ENCODE data around the gene CADM1. TPM values are rescaled to one million over a fixed set of nuclear protein-coding genes. Genes with fewer than 3 reads are reported as not detected.

The CADM1 gene
- total RNA-seq, 1 experiment from 2014 or later: 0.79 TPM

GRCh38 chr11:115342142-115342541 is 162.1 kb downstream of the CADM1 start (continued):
- no peak for TF ChIP-seq TCF7L2 (IDR thresholded peaks at IDR 0.05; ENCODE audit: borderline replicate concordance, extremely low read depth, insufficient read depth, insufficient read length)

- no peaks in the 10 kb centered on the region for H4K20me1 ChIP-seq (ENCODE audit: insufficient read depth)
- intact Hi-C loops (cut with micrococcal nuclease): no loop called here
- CTCF ChIA-PET: no interaction called here
- ATAC-seq (no peak), DNase-seq (ENCODE audit: low read depth, low spot score) (no peak)
- H3K4me3 ChIP-seq (replicated peaks in 1 of 2; ENCODE audit: low read depth in 1 of 2, low read length in 2 of 2): no peak overlapping the region
- H3K79me2 ChIP-seq (ENCODE audit: insufficient read depth, low read length): no peaks in the 10 kb centered on the region
- no peak overlapping the region for H3K9ac ChIP-seq (ENCODE audit: low read length)
- RAD21 ChIA-PET (ENCODE audit: low non-redundant PET in 1 of 2, low total read pairs in 2 of 2, uncharacterized antibody in 2 of 2, unreplicated experiment in 2 of 2): no interaction called here
- no TSS peak for BruUV-seq (replicated peaks)
- no peaks in the 10 kb centered on the region for H3K36me3 ChIP-seq (ENCODE audit: control insufficient read depth in 1 of 2, insufficient read depth in 2 of 2, low read length in 2 of 2)
- H3K27ac ChIP-seq (ENCODE audit: low read depth, low read length): no peak overlapping the region
- no peaks in the 10 kb centered on the region for H3K4me1 ChIP-seq (ENCODE audit: control insufficient read depth in 1 of 2, insufficient read depth in 2 of 2, low read length in 2 of 2)
- POLR2A ChIA-PET: no interaction called here
- H3K4me2 ChIP-seq (ENCODE audit: low read length): no peak overlapping the region
- H2AFZ ChIP-seq (ENCODE audit: low read depth, low read length, poor library complexity, severe bottlenecking): no peak overlapping the region
- TF ChIP-seq POLR2AphosphoS5 (IDR thresholded peaks at IDR 0.05; ENCODE audit: low read depth, low read length) (no peak), CBX3 (IDR thresholded peaks at IDR 0.05; ENCODE audit: low read depth) (no peak), ELF1 (IDR thresholded peaks at IDR 0.05; ENCODE audit: borderline replicate concordance, low read depth) (no peak), MAX (IDR thresholded peaks at IDR 0.05) (no peak), CEBPB (IDR thresholded peaks at IDR 0.05; ENCODE audit: low read depth) (no peak), EZH2 (IDR thresholded peaks at IDR 0.05) (no peak)
- H3K27me3 ChIP-seq (ENCODE audit: insufficient read depth, low read length): no peaks in the 10 kb centered on the region
- no peaks in the 10 kb centered on the region for H3K9me2 ChIP-seq (ENCODE audit: insufficient read depth)
- H3K9me3 ChIP-seq (ENCODE audit: control insufficient read depth in 1 of 2, insufficient read depth in 1 of 2, low read depth in 1 of 2, low read length in 2 of 2): peaks cover 4 to 7% of the 10 kb centered on the region in 2 experiments; a peak in 2 of 4 replicates
Measured at GRCh38 chr11:115340874-115341273, 163.3 kb downstream of the CADM1 start.

GRCh38 chr11:115338476-115338875 is 165.7 kb downstream of the CADM1 start:
- ChIA-PET POLR2A (no interaction called here), CTCF (no interaction called here), RAD21 (ENCODE audit: low non-redundant PET in 1 of 2, low total read pairs in 2 of 2, uncharacterized antibody in 2 of 2, unreplicated experiment in 2 of 2) (no interaction called here)
- Histone ChIP-seq H4K20me1 (ENCODE audit: insufficient read depth) (no peaks in the 10 kb centered on the region), H3K9ac (ENCODE audit: low read length) (no peak overlapping the region), H3K36me3 (ENCODE audit: control insufficient read depth in 1 of 2, insufficient read depth in 2 of 2, low read length in 2 of 2) (no peaks in the 10 kb centered on the region), H3K4me1 (ENCODE audit: control insufficient read depth in 1 of 2, insufficient read depth in 2 of 2, low read length in 2 of 2) (no peaks in the 10 kb centered on the region), H2AFZ (ENCODE audit: low read depth, low read length, poor library complexity, severe bottlenecking) (no peak overlapping the region), H3K79me2 (ENCODE audit: insufficient read depth, low read length) (no peaks in the 10 kb centered on the region), H3K4me3 (replicated peaks in 1 of 2; ENCODE audit: low read depth in 1 of 2, low read length in 2 of 2) (no peak overlapping the region), H3K27me3 (ENCODE audit: insufficient read depth, low read length) (no peaks in the 10 kb centered on the region), H3K9me3 (ENCODE audit: control insufficient read depth in 1 of 2, insufficient read depth in 1 of 2, low read depth in 1 of 2, low read length in 2 of 2) (peaks cover 0 to 7% of the 10 kb centered on the region in 2 experiments; a peak in 1 of 4 replicates), H3K27ac (ENCODE audit: low read depth, low read length) (no peak overlapping the region), H3K4me2 (ENCODE audit: low read length) (no peak overlapping the region), H3K9me2 (ENCODE audit: insufficient read depth) (no peaks in the 10 kb centered on the region)
- DNase-seq (ENCODE audit: low read depth, low spot score) (no peak), ATAC-seq (no peak)
- no TSS peak for BruUV-seq (replicated peaks)
- TF ChIP-seq SIN3A (IDR thresholded peaks at IDR 0.05; ENCODE audit: low read depth) (no peak), POLR2AphosphoS5 (IDR thresholded peaks at IDR 0.05; ENCODE audit: low read depth, low read length) (no peak), SRF (IDR thresholded peaks at IDR 0.05; ENCODE audit: low read depth) (no peak)
- intact Hi-C loops (cut with micrococcal nuclease): loop anchor here (5.0 kb wide), 1 partner anchor 1354 kb away; no protein-coding TSS in a partner anchor

Data from HCT116 (cell line).